GM18498 (cell line): Measurements from ENCODE around the gene KRT86.
A peak's percentile ranks its signal among the peaks of the same experiment; 100 is the strongest.
"Not testable (repeated sequence)": the region's sequence is repeated elsewhere in the genome, so short reads cannot be mapped to it uniquely, and the experiment has no call there.

Source experiments
- ATAC-seq: cut with Tn5 transposase; IDR thresholded peaks from one replicate; pipeline ENCODE4 v1.9.1; 2021; ENCODE audit warnings: mild to moderate bottlenecking, moderate library complexity; ENCODE audit not compliant: unreplicated experiment

Gene KRT86

GRCh38 chr12:52238916-52239646 is 35.4 kb upstream of the KRT86 start:
- ATAC-seq, result no peak

GRCh38 chr12:52239767-52240166 is 34.7 kb upstream of the KRT86 start:
- no peak for ATAC-seq

GRCh38 chr12:52240247-52240646 is 34.2 kb upstream of the KRT86 start:
- not testable (repeated sequence) for ATAC-seq

GRCh38 chr12:52241205-52241842 is 33.1 kb upstream of the KRT86 start:
- no peak for ATAC-seq

GRCh38 chr12:52242442-52243258 is 31.8 kb upstream of the KRT86 start:
- ATAC-seq, result no peak

- ATAC-seq, result no peak
Observed at GRCh38 chr12:52243259-52243855, 31.1 kb upstream of the KRT86 start.

GRCh38 chr12:52243856-52244614 is 30.4 kb upstream of the KRT86 start:
- ATAC-seq, result peak; percentile 89

GRCh38 chr12:52244615-52244994 is 29.8 kb upstream of the KRT86 start:
- ATAC-seq, result peak; percentile 24

- no peak for ATAC-seq
Observed at GRCh38 chr12:52245259-52245961, 29.0 kb upstream of the KRT86 start.

- ATAC-seq, result no peak
Observed at GRCh38 chr12:52245962-52246569, 28.4 kb upstream of the KRT86 start.

- no peak for ATAC-seq
Observed at GRCh38 chr12:52246720-52247621, 27.5 kb upstream of the KRT86 start.

- ATAC-seq, result no peak
Observed at GRCh38 chr12:52247622-52248540, 26.6 kb upstream of the KRT86 start.

GRCh38 chr12:52248541-52249461 is 25.6 kb upstream of the KRT86 start:
- ATAC-seq, result no peak

- ATAC-seq, result no peak
Observed at GRCh38 chr12:52249511-52250047, 24.9 kb upstream of the KRT86 start.

GRCh38 chr12:52250048-52250990 is 24.1 kb upstream of the KRT86 start:
- ATAC-seq, result no peak
